Omental fat pad (tissue), 4 donors: ENCODE data around the gene FHOD3. TPM values are rescaled to one million over a fixed set of nuclear protein-coding genes. Genes with fewer than 3 reads are reported as not detected.

Experiments used
- ATAC-seq: fragments of 150-250 bp; one replicate; pipeline ENCODE4 v1.9.1; 2016; ENCODE audit warnings: mild to moderate bottlenecking, moderate library complexity; ENCODE audit not compliant: low FRiP score
- DNase-seq: peaks from one replicate; pipeline ENCODE4 v3.0.0-alpha.2; 2019; ENCODE audit warnings: low spot score
- total RNA-seq, 4 donors: library from RNA; depleted of rRNA; stranded (reverse); fragments of >200 nt; gene quantifications; one replicate each; pipeline ENCODE4 v1.1.0, GENCODE V29; 2016
- TF ChIP-seq, protein P1 (sequence below), 3 donors: fragments of 450-650 bp; IDR thresholded peaks; one replicate each; pipeline ENCODE4 v1.5.1; 2016 to 2017; ENCODE audit warnings: antibody characterized with exemption in 3 of 3, mild to moderate bottlenecking in 3 of 3, moderate library complexity in 2 of 3

FHOD3 gene
- total RNA-seq, 4 donors from 2014 or later: 0.96 to 3.8 (median 2.3) TPM

DNA sequence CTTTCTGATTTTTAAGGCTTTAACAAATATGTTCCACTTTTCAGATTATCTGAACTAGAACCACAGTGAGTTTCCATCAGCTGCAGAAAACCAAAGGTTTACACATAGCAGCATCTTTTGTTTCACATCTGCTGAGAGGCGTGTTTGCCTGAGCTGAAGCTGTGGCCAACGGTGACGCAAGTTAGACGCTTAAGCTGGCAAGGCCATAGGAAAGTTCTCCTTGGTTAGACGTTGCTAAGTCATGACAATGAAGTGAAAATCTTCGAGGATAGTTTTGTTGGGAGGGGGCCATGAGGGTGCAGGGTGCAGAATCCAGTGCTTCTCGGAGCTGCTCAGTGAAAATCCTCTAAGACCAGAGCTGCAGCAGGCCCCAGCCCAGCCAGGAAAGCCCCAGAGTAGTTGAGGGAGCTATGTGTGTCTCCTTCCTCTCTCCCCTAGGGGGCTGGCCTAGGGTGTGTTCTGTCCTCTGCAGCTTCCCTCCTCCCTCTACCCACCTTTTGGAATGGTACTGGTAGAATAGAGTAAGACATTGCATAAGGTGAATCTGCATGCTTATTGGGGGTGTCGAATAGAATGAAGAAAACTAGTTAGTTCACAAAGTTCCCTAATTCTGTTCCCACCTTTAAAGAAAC is 105.4 kb downstream of the FHOD3 start:
- TF ChIP-seq, protein P1, sequence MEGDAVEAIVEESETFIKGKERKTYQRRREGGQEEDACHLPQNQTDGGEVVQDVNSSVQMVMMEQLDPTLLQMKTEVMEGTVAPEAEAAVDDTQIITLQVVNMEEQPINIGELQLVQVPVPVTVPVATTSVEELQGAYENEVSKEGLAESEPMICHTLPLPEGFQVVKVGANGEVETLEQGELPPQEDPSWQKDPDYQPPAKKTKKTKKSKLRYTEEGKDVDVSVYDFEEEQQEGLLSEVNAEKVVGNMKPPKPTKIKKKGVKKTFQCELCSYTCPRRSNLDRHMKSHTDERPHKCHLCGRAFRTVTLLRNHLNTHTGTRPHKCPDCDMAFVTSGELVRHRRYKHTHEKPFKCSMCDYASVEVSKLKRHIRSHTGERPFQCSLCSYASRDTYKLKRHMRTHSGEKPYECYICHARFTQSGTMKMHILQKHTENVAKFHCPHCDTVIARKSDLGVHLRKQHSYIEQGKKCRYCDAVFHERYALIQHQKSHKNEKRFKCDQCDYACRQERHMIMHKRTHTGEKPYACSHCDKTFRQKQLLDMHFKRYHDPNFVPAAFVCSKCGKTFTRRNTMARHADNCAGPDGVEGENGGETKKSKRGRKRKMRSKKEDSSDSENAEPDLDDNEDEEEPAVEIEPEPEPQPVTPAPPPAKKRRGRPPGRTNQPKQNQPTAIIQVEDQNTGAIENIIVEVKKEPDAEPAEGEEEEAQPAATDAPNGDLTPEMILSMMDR (IDR thresholded peaks at IDR 0.05): no peak
- DNase-seq (no peak), ATAC-seq (no peak)

DNA sequence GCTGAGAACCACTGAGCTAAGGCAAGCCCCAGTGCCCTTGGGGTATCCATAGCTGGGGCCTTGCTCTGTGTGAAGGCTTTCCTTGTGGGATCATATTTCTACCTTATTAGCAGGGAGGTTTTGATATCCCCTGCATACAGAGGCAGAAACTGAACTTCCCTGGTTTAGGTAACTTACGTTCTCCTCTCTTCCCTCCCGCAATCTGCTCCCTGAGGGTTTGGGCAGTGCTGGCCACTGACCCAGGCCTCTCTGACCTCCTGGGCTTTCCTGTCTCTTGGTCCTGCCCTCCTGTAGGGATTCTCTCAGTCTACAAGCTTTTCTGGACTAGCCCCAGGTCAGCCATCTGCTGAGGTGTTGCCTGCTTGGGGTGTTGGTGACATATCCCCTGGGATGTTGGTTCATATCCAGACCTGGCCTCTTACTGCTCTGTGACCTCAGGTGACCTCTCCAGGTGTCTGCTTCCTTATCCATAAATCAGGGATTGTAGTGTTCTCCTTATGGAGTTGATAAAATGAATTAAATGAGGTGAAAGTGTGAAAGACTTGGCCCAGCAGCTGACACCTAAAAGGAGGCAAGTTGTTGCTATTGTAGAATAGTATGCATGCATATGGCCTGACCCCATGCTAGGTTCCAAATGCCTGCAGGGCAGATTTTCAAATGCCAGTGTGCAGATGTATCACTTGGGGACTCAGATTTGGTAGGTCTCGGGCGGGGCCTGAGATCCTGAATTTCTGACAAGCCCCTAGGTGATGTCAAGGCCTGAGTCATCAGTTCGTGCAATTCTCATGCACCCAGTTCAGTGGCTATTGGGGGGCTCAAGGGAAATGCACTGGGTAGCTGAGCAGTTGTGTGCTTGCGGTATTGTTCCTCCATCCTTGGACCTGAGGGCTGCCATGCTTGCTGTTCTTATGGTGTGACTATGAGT is 106.6 kb downstream of the FHOD3 start:
- ATAC-seq (no peak), DNase-seq (no peak)
- TF ChIP-seq, protein P1 (IDR thresholded peaks at IDR 0.05): no peak

DNA sequence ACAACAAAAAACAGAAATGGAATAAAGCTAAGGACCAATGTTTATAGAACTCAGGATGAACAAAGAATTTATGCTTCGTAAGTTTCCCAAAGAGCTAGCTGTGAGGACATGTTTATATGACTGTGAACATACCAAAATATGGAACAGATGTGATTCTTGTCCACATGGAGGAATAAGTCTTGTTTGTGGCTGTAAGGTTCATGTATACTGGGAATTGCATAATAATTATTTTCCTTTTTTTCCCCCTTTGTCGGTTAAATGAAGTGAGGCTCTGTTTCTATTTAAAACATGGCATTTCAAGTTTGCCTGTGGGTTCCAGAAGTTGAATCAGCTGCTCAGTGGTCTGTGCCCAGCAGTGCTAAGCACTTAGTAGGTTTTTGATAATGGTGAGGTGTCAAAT is 108.1 kb downstream of the FHOD3 start:
- ATAC-seq: no peak
- TF ChIP-seq, protein P1 (IDR thresholded peaks at IDR 0.05): no peak
- DNase-seq: no peak

DNA sequence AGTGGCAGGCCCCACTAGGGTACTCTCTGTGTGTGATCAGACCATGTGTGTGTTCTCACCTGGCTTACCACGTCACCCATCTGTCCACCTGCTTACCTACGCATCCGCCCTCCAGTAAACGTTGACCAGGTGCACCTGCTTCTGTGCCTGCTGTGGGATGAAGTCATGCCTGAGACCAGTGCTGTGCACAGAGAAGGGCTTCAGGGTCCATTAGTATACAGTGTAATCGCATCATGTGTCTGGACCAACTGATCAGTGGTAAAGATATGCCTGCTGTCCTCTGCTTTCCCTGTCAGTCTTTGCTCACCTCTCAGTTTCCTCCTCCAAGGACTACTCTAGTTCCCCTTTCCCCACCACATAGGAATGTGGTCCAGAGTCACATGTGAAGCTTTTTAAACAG is 109.3 kb downstream of the FHOD3 start:
- TF ChIP-seq, protein P1 (IDR thresholded peaks at IDR 0.05): no peak
- DNase-seq: no peak
- ATAC-seq: no peak

DNA sequence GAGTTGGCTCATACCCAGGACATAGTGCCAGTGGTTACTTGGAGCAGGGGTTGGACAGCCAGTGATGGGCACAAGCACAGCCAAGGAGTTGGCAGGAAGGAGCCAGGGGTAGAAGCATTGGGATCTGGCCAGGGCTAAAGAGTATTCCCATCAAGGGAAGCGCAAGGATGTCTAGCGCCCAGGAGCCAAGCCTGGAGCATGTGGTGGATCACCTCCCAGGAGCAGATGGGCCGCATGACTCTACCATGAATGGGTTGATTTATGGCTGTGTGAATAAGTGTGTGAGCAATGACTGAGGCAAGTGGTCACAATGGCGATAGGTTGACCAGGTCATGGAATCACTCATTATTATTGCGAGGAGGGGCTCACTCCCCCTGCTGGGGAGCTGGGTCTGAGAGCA is 111.1 kb downstream of the FHOD3 start:
- no peak for ATAC-seq
- no peak for DNase-seq
- TF ChIP-seq, protein P1 (IDR thresholded peaks at IDR 0.05): no peak

DNA sequence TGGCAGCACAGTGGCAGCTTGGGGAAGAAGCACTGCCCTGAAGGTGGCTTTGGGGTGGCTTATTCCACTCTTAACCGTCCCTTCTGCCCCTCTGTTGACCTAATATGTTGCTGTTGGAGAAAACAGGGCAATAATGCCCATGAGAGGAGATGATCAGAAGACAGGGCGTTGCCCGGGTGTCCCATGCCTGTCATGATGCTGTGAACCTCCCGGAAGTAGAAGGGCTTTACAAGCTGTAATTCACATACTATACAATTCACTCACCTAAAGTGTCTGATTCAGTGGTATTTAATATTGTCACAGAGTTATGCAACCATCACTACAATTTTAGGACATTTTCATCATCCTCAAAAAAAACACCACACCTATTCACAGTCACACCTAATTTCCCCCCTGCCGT is 112.3 kb downstream of the FHOD3 start:
- TF ChIP-seq, protein P1 (IDR thresholded peaks at IDR 0.05): no peak
- no peak for ATAC-seq
- no peak for DNase-seq
